GM15510 (cell line): ENCODE results near the gene ERCC1.

Source experiments
- POLR2A ChIP-seq: IDR thresholded peaks from 3 replicates; pipeline ENCODE4 v1.6.1; 2011; ENCODE audit warnings: borderline replicate concordance; ENCODE audit not compliant: insufficient read length; ENCODE audit errors: extremely low read depth

Gene ERCC1

DNA sequence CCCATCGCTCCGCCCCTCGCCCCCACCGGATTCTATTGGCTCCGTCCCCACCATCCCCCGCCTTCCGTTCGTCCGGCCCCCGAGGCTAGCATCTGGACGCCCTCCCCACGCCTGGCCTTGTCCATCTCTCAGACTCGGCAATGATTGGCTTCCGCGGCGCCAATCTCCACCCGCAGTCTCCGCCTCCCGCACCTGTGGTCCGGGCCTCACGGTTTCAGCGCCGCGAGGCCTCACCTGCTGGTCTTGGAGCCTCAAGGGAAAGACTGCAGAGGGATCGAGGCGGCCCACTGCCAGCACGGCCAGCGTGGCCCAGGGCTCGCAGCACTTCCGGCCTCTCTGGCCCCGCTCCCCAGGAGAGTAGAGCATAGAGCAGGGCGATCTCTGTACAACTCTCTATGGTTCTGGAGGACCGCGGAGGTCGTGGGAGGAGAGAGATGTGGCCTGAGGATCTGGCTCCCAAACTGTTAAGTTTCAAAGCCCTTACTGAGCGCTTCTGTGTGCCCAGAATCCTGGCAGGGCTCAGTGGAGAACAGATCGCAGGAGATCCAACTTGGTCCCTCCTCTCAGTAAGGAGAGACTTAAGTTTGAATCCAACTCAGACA is at the start of gene ERCC1:
ERCC1 (minus strand) TSS at position 329 of the 602 bp plus-strand sequence. CDS start 543 bp downstream, outside the sequence.
- TF ChIP-seq POLR2A: peak; percentile 87

DNA sequence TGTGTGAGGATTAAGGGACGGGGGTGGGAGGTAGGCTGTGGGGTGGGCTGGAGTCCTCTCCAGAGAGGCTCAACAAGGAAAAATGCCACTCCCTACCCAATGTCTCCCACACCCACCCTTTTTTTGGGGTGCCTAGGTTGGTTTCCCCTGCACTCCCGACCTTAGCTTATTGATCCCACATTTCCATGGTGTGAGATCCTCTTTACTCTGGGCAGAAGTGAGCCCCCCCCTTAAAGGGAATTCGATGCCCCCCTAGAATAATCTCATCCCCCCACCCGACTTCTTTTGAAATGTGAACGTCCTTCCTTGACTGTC is 49.6 kb upstream of the ERCC1 start:
- no peak for TF ChIP-seq POLR2A

DNA sequence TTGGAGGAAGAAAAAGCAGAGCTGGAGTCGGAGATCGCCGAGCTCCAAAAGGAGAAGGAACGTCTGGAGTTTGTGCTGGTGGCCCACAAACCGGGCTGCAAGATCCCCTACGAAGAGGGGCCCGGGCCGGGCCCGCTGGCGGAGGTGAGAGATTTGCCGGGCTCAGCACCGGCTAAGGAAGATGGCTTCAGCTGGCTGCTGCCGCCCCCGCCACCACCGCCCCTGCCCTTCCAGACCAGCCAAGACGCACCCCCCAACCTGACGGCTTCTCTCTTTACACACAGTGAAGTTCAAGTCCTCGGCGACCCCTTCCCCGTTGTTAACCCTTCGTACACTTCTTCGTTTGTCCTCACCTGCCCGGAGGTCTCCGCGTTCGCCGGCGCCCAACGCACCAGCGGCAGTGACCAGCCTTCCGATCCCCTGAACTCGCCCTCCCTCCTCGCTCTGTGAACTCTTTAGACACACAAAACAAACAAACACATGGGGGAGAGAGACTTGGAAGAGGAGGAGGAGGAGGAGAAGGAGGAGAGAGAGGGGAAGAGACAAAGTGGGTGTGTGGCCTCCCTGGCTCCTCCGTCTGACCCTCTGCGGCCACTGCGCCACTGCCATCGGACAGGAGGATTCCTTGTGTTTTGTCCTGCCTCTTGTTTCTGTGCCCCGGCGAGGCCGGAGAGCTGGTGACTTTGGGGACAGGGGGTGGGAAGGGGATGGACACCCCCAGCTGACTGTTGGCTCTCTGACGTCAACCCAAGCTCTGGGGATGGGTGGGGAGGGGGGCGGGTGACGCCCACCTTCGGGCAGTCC is 49.0 kb upstream of the ERCC1 start:
- no peak for TF ChIP-seq POLR2A

DNA sequence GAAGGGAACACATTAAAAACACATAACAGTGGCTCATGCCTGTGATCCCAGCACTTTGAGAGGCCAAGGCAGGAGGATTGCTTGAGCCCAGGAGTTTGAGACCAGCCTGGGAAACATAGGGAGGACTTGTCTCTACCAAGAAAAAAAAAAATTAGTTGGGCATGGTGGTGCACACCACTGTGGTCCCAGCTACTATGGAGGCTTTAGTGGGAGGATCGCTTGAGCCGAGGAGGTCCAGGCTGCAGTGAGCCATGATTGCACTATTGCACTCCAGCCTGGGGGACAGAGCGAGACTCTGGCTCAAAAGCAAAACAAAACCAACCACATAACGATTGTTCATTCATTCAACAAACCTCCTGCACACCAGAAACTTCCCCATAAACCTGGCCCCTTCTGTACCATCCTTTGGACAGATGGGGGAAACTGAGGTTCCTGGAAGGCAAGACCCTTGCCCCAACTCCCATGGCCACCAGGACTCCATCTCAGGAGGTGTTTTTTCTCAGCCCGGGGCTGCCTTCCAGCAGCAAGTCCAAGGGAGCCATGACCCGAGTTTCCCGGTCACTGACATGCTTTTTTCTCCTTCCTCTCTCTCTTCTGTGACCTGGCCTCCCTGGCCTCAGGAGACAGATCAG is 48.3 kb upstream of the ERCC1 start:
- TF ChIP-seq POLR2A: no peak

DNA sequence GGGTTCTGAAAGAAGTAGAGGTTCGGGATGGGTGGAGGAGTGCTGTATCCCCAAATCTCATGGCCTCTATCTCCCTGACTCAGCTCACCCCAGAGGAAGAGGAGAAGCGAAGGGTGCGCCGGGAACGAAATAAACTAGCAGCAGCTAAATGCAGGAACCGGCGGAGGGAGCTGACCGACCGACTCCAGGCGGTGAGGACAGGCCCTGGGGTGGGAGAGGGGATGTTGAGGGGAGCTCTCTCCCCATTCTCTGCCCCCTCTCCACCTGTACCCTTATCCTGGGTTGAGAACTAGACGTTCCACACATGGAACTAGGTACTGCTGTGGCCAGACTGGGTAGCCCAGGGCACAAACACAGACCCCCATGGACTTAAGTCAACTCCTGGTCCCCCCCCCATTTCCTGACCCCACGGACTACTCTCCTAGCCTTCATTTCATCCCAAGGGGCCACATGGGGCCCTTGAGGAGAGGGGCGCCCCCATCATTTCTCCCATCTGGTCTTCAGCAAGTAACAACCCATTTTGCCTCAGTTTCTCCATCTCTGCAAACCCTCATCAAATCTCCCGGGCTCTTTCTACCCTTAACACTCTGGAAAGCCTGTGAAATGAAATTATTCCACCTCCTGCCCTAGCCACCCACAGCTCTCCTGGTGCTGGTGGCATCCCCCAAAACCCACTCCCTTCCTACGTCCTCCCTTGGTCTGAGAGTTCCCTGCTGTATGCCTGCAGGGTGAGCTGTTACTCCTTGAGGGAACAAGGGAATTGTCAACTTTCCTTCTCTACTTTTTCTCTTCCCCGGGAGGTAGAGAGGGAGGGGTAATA is 47.6 kb upstream of the ERCC1 start:
- no peak for TF ChIP-seq POLR2A

DNA sequence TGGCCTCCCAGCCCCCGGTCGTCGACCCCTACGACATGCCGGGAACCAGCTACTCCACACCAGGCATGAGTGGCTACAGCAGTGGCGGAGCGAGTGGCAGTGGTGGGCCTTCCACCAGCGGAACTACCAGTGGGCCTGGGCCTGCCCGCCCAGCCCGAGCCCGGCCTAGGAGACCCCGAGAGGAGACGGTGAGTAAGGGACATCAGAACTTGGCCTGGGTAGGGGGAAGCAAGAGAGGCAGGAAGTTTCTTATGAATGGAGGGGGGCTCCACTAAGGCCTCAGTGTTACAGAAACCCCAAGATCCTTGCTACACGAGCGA is 47.0 kb upstream of the ERCC1 start:
- TF ChIP-seq POLR2A: no peak

DNA sequence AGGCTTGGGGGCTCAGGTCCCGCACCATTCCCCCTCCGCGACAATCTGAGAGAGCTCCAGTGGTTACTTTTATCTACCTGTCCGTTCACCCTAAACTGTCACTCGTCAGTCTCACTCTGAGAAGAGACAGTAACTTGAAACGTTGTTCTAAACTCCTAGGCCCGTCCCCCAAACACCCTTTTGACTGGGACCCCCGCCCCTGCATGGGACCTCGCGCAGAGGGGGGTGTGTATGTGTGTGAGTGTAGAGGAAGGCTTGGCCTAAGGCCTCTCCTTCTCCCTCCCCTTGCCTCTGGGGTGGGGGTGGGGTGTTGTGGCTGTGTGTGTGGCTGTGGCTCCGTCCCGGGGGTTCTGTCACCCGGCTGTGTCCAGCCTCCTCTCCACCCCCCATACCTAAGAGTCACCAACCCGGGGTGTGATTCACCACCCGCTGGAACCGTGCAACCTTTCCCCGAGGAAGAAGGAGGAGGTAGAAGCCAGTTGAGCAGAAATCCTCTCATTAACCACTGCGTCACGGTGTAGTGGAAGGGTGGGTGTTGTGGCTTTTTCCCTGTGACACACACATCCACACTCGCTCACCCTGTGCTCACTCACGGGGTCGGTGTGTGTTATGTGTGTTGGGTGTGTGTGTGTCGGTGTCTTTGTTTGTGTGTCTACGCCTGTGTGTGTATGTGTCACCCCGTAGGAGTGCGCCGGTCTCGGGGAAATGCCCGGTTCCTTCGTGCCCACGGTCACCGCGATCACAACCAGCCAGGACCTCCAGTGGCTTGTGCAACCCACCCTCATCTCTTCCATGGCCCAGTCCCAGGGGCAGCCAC is 46.4 kb upstream of the ERCC1 start:
- TF ChIP-seq POLR2A: peak; percentile 4

DNA sequence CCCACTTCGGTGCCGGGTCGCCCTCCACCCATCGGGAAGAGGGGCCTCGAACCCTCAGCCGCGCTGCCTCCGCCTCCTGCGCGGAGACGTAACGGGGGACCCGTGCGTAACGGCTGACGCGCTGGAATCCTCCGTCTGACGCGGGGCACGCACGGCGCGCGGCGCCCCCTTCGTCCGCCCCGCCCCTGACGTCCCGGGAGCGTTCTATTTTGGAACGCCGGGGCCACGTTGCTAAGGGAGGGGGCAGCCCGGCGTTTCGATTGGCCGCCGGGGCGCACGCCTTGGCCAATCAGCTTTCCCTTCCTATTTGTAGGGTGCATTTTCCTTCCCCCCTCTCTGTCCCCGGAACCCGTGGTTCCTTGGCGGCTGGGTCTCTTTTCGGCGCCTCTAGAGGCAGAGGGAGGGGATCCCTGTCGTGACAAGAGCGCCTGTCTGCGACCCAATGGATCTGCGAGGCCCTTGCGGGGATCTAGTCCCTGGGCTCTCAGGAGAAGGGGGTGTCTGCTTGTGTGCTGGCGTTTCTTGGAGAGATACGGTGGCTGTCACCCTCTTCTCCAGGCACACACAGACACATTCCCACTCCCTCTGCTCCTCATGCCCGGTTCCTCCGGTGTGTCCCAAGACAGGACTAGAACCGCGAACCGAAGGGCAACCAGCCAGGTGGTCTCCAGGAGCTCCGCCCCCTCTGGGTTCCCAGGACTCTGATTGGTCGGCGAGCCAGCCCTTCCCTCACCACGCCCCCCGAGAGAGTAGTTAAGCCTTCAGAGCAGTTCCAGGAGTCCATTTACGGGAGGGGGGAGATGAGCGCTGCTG is 45.6 kb upstream of the ERCC1 start:
- TF ChIP-seq POLR2A: peak; percentile 36

DNA sequence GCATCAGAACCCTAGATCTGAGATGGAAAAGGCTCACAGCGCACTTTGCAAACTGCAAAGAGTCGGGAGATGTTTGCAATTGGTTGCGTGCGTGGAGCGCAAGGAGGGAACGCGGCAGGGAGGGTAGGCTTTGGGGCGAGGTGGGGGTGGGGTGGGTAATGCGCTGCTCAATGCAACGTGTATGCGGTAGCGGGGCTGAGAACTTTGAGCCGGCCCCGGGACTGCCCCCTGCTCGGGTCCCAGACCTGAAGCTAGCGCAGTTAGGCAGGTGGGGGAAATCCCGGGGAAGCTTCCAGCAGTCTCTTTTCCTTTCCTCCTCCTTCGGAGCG is 45.0 kb upstream of the ERCC1 start:
- peak; percentile 1 for TF ChIP-seq POLR2A

DNA sequence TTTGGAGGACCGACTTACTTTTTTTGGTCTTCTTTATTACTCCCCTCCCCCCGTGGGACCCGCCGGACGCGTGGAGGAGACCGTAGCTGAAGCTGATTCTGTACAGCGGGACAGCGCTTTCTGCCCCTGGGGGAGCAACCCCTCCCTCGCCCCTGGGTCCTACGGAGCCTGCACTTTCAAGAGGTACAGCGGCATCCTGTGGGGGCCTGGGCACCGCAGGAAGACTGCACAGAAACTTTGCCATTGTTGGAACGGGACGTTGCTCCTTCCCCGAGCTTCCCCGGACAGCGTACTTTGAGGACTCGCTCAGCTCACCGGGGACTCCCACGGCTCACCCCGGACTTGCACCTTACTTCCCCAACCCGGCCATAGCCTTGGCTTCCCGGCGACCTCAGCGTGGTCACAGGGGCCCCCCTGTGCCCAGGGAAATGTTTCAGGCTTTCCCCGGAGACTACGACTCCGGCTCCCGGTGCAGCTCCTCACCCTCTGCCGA is 44.5 kb upstream of the ERCC1 start:
- no peak for TF ChIP-seq POLR2A

DNA sequence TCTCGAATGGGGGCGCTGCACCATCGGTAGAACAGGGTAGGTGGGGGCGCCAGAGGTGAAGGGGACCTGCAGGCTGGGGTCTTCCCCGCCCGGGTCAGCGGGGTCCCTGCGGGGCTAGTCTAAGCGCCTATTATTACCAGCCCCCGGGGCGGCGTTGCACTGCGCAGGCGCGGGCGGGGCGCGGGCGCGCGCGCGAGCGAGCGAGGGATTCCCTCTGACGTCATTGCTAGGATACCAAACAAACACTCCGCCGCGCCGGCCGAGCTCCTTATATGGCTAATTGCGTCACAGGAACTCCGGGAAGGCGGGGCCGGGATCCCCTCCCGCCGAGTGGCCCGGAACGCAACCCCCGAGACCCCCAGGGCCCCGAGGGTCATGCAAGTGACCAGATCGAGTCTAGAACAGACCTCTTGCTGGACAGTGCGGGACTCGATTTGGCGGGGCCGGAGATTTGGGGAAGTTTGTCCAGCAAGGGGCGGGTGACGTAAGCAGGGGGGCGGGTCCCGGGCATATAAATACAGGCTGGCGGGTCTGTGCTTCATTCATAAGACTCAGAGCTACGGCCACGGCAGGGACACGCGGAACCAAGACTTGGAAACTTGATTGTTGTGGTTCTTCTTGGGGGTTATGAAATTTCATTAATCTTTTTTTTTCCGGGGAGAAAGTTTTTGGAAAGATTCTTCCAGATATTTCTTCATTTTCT is 43.9 kb upstream of the ERCC1 start, which contains the start of gene FOSB:
FOSB (plus strand) TSS at position 541 of the 703 bp plus-strand sequence. CDS start 591 bp downstream, outside the sequence.
- peak; percentile 46 for TF ChIP-seq POLR2A

DNA sequence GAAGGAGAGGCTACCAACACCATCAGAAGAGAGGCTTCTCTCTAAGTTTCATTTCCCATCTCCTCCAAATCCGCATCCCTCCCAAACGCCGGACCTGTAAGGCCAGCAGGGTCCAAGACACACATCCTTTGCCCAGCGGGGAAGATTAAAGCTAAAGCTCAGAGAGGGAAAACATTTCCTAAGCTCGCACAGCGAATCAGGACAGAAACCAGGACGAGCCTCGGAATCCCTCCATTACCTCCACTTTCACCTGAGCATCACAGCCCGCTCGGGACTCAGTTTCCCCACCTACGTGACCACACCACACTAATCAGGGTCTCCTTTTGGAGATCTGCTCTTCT is 43.4 kb upstream of the ERCC1 start:
- TF ChIP-seq POLR2A: no peak
